Osteoblast (primary cell): Measurements from ENCODE around the gene NIPAL1. TPM values are rescaled to one million over a fixed set of nuclear protein-coding genes. Genes with fewer than 3 reads are reported as not detected.
"Not testable (repeated sequence)": the region's sequence is repeated elsewhere in the genome, so short reads cannot be mapped to it uniquely, and the experiment has no call there.

ENCODE experiments used
- DNase-seq: peaks from one replicate; pipeline ENCODE4 v3.0.0; 2011; ENCODE audit warnings: low spot score, mixed read lengths; ENCODE audit not compliant: insufficient read length; ENCODE audit errors: missing footprints
- H2AFZ ChIP-seq: 2 replicates; pipeline ENCODE4 v1.6.0; 2011; ENCODE audit warnings: mild to moderate bottlenecking, low read length
- H3K27ac ChIP-seq: 2 replicates; pipeline ENCODE4 v1.5.1; 2011; ENCODE audit warnings: mild to moderate bottlenecking, low read depth, low read length, moderate library complexity
- H3K27me3 ChIP-seq: 2 replicates; pipeline ENCODE4 v1.6.0; 2012; ENCODE audit warnings: mild to moderate bottlenecking, control low read depth, inconsistent platforms, low read length, moderate library complexity; ENCODE audit not compliant: insufficient read depth
- H3K36me3 ChIP-seq: 2 replicates; pipeline ENCODE4 v1.5.1; 2011; ENCODE audit warnings: mild to moderate bottlenecking, low read length, control low read depth, moderate library complexity; ENCODE audit not compliant: insufficient read depth
- H3K4me1 ChIP-seq: 2 replicates; pipeline ENCODE4 v1.5.1; 2011; ENCODE audit warnings: mild to moderate bottlenecking, low read length, control low read depth, moderate library complexity; ENCODE audit not compliant: insufficient read depth
- H3K4me2 ChIP-seq: 2 replicates; pipeline ENCODE4 v1.6.0; 2011; ENCODE audit warnings: mild to moderate bottlenecking, low read length; ENCODE audit not compliant: insufficient read depth
- H3K4me3 ChIP-seq: fragments of 200-600 bp; sonication (generic); 3 replicates; pipeline ENCODE4 v1.5.1; 2012; ENCODE audit warnings: mild to moderate bottlenecking, low read length, inconsistent platforms; ENCODE audit not compliant: insufficient read depth
- H3K79me2 ChIP-seq: 2 replicates; pipeline ENCODE4 v1.6.0; 2012; ENCODE audit warnings: mild to moderate bottlenecking, low read length, control low read depth, inconsistent platforms; ENCODE audit not compliant: insufficient read depth
- H3K9me3 ChIP-seq: 2 replicates; pipeline ENCODE4 v1.5.1; 2011; ENCODE audit warnings: low read depth, low read length, control low read depth
- H4K20me1 ChIP-seq: 2 replicates; pipeline ENCODE4 v1.6.0; 2012; ENCODE audit warnings: mild to moderate bottlenecking, low read length, control low read depth; ENCODE audit not compliant: insufficient read depth
- CTCF ChIP-seq: IDR thresholded peaks from 2 replicates; pipeline ENCODE4 v1.5.1; 2011; ENCODE audit warnings: mild to moderate bottlenecking, low read depth, low read length, moderate library complexity; ENCODE audit errors: extremely low read depth
- total RNA-seq: library from RNA; depleted of rRNA; stranded (reverse); fragments of >200 nt; gene quantifications from 2 replicates; pipeline ENCODE4 v1.2.3, GENCODE V29; 2012

The NIPAL1 gene
- total RNA-seq, 1 donor, result under 0.01 TPM

GRCh38 chr4:47974566-47974965 is 42.0 kb upstream of the NIPAL1 start:
- Histone ChIP-seq H3K36me3 (no peaks in the 10 kb centered on the region), H3K27ac (no peak overlapping the region), H3K27me3 (no peaks in the 10 kb centered on the region), H3K4me3 (no peak overlapping the region), H4K20me1 (no peaks in the 10 kb centered on the region), H3K79me2 (no peaks in the 10 kb centered on the region), H3K4me2 (no peak overlapping the region), H2AFZ (no peak overlapping the region), H3K4me1 (no peaks in the 10 kb centered on the region), H3K9me3 (no peaks in the 10 kb centered on the region)
- TF ChIP-seq CTCF, result no peak
- DNase-seq, result no peak

GRCh38 chr4:47990145-47990544 is 26.4 kb upstream of the NIPAL1 start:
- no peak for TF ChIP-seq CTCF
- no peak overlapping the region for H3K27ac ChIP-seq
- no peaks in the 10 kb centered on the region for H3K27me3 ChIP-seq
- no peak overlapping the region for H2AFZ ChIP-seq
- no peaks in the 10 kb centered on the region for H3K4me1 ChIP-seq
- no peak overlapping the region for H3K4me3 ChIP-seq
- H3K9me3 ChIP-seq, result no peaks in the 10 kb centered on the region
- H3K4me2 ChIP-seq, result no peak overlapping the region
- no peaks in the 10 kb centered on the region for H3K79me2 ChIP-seq
- DNase-seq, result no peak
- H4K20me1 ChIP-seq, result no peaks in the 10 kb centered on the region
- H3K36me3 ChIP-seq, result no peaks in the 10 kb centered on the region

GRCh38 chr4:47992475-47992874 is 24.1 kb upstream of the NIPAL1 start:
- not testable (repeated sequence) for H4K20me1 ChIP-seq, H3K27me3 ChIP-seq, H2AFZ ChIP-seq, H3K4me1 ChIP-seq, DNase-seq, H3K9me3 ChIP-seq, H3K4me2 ChIP-seq, H3K4me3 ChIP-seq, H3K79me2 ChIP-seq, H3K36me3 ChIP-seq, H3K27ac ChIP-seq

GRCh38 chr4:47996021-47996420 is 20.6 kb upstream of the NIPAL1 start:
- Histone ChIP-seq H3K4me3 (no peak overlapping the region), H3K27me3 (no peaks in the 10 kb centered on the region), H3K4me1 (no peaks in the 10 kb centered on the region), H3K4me2 (no peak overlapping the region), H3K9me3 (no peaks in the 10 kb centered on the region), H3K79me2 (no peaks in the 10 kb centered on the region), H4K20me1 (no peaks in the 10 kb centered on the region), H3K36me3 (no peaks in the 10 kb centered on the region), H3K27ac (no peak overlapping the region), H2AFZ (no peak overlapping the region)
- DNase-seq, result no peak
- TF ChIP-seq CTCF, result no peak
